Hindlimb muscle (tissue), 1 donor: ENCODE results near the gene ACER2. TPM values are rescaled to one million over a fixed set of nuclear protein-coding genes. Genes with fewer than 3 reads are reported as not detected.
A peak's percentile ranks its signal among the peaks of the same experiment; 100 is the strongest.

Experiments used
- DNase-seq: peaks from one replicate; pipeline ENCODE4 v3.0.0-alpha.2; 2013
- polyA plus RNA-seq: library from polyadenylated mRNA; unstranded; fragments of 120-200 nt; gene quantifications from one replicate; pipeline ENCODE4 v1.2.1, GENCODE V29; 2013; ENCODE audit not compliant: insufficient read length

Gene ACER2
- polyA plus RNA-seq, 1 donor, result 1.2 TPM

DNA sequence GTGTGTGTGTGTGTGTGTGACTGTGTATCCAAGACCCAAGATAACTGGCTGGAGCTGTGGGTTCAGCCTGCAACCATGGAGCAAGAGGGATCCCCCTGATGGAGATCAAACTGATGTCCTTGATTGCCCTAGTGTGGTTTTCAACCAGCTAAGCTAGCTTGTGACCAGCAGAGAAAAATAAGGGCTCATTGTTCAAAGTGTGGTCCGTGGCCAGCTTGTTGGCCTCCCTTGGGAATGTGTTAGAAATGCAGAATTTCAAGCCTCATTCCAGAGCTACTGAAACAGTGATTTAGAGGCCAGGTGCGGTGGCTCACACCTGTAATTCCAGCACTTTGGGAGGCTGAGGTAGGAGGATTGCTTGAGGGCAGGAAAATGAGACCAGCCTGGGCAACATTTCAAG is 79.9 kb downstream of the ACER2 start:
- DNase-seq, result no peak

GRCh38 chr9:19490269-19490668 is 81.5 kb downstream of the ACER2 start:
- no peak for DNase-seq

- no peak for DNase-seq
Measured at GRCh38 chr9:19490828-19491227, 82.0 kb downstream of the ACER2 start.

GRCh38 chr9:19492775-19493173 is 84.0 kb downstream of the ACER2 start:
- DNase-seq, result no peak

DNA sequence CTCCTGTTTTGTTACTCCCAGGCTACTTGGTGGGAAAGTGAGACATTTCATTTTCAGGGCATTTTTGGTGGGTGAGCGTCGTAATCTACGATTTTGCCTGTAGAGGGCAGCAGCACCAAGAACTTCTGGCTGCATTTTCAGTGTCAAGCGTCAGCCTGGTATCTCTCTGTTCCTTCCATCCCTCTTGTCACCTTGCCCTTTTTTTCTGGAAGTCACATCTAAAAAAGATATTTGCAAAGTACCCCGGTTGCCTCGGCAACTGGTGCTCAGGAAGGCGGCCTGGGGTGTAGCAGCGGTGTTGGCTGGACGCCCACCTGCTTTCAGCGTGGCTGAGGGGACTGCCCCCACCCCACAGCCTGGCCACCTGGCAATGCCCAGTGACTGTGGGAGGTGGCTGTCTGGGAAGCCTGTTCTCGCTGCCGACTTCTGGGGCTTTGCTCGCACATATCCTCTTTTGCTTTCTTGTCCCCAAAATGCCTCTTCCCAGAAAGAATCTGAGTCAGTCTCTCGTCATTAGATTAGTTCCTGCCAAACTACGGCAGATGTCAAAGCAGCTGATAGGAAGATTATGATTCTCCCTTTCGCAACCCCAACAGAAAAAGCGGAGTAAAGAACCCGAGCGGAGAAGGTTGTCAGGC is 84.5 kb downstream of the ACER2 start:
- DNase-seq, result peak; percentile 67

DNA sequence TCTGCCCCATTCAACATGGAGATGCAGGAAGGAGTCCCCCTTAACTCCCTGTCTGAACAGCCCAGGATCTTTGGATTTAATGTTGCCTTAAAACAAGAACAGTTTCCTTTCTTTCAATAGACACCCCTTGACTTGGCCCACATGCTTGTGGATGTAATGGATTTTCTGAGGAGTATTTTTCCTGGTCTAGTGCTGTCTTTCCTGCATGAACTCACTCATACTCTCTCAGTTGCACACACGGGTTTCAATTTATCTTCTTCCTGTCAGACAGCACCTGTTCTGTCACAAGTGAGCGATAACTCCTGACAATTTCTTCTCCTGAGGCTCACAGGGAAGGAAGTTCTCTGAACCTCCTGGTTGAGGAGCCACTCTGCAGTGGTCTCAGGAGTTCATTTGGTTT is 85.1 kb downstream of the ACER2 start:
- no peak for DNase-seq

GRCh38 chr9:19495186-19496028 is 86.6 kb downstream of the ACER2 start:
- DNase-seq, result no peak

DNA sequence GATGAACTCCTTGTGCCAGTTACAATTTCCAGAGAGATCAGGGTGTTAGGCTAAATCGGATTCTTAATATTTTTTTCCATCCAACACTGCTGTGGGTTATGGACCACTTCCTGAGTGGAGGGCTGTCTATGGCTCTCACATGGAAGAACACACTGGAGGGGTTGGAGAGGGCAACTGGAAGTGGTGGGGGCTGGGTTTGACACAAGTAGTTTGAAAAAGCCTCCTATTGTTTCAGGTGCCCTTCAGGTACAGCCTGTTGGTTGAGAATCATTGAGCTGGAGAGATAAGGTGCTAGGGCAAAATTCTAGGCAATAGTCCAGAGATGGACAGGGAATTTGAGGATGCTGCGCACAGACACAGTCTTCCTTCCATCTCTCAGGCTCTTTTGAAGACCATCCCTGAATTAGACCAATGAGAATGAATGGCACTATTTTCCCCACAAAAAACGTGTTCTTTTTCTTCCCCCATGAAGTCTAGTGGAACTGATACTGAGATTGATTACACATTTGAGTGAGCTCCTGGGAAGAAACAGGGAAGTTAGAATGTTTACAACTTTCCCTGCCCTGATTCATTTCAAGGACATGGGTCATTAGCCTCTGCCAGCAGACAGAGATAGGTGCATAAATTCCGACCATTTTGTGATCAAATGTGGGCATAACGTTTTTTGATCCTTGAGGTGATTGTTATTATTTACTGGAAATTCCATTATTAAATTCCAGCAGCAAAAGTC is 87.7 kb downstream of the ACER2 start:
- DNase-seq, result no peak

DNA sequence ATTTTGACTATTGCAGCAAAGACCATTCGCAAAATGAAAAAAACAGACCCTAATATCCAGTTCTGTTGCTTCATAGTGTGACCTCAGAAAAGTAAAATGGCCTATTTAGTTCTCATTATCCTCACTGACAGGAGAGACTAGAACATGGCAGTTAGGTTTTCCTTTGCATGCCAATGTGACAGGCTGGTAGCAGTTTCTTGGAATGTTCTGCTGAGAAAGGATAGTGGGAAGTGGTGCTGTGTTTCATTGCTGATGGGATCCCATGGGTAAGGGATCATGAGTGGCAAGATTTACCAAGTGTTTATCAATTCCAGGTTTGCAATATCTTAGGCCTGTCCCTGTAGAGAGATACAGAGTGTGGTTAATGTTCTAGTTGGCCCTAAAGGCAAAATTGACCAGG is 88.5 kb downstream of the ACER2 start:
- no peak for DNase-seq

- no peak for DNase-seq
Measured at GRCh38 chr9:19498015-19498414, 89.2 kb downstream of the ACER2 start.

Other genes starting within 250 kb of the ACER2 start
- 25.2 TPM for gene DENND4C, start 178.3 kb upstream of the ACER2 start, polyA plus RNA-seq
- 3,379 TPM for gene RPS6, start 28.8 kb upstream of the ACER2 start, polyA plus RNA-seq